ENCODE results near the gene KNCN. TPM values are rescaled to one million over a fixed set of nuclear protein-coding genes. Genes with fewer than 3 reads are reported as not detected.

KNCN gene
- total RNA-seq, 4 donors from 2014 or later: not detected

DNA sequence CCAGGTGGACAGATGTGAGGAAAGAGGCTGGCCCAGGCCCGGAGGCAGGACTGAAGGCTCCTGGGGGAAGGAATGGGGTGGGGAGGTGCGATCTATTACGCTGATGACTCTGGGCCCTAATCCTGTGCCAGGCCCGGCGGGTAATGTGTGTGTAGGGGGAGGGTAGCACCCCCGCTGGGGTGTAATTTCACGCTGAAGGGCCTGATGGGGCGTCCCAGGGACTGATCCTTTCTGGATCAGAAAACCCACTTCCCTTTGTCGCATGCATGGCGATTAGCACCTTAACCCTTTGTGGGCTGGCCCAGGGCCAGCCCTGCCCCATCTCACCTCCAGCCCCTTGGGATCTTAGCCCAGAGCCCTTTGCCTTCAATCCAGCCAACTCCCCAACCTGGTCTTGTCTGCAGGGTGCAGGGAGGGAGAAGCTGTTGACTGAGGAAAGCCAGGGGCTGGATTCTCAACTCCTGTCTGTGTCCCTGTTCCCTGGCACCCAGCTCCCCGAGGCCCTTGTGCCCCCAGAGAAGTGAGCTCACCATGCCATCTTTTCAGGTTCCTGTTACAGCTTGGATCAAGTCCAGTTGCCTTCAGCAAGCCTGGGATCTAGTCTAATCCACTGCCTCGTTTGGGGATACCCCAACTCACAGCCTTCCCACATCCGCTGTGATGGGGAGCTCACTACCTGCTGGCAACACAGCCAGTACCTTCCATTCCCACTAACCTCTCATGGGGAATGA lies 26.0 kb downstream of the KNCN start:
- WGBS, 2 donors: 58 to 64% methylated on average over 11 to 13 of the region's 13 CpGs
- TF ChIP-seq POLR2A (IDR thresholded peaks at IDR 0.05): no peak
- no peak for TF ChIP-seq EP300 (IDR thresholded peaks at IDR 0.05)
- no peak for TF ChIP-seq CTCF (IDR thresholded peaks at IDR 0.05)
- Histone ChIP-seq H3K36me3 (no peaks in the 10 kb centered on the region), H3K9me3 (no peaks in the 10 kb centered on the region), H3K4me1 (peaks cover 0 to 20% (median 0%) of the 10 kb centered on the region in 4 donors), H3K4me3 (no peak overlapping the region), H3K27me3 (peaks cover 0 to 39% of the 10 kb centered on the region in 2 donors), H3K27ac (no peak overlapping the region)
- no peak for DNase-seq (ENCODE audit: low spot score in 2 of 2)

DNA sequence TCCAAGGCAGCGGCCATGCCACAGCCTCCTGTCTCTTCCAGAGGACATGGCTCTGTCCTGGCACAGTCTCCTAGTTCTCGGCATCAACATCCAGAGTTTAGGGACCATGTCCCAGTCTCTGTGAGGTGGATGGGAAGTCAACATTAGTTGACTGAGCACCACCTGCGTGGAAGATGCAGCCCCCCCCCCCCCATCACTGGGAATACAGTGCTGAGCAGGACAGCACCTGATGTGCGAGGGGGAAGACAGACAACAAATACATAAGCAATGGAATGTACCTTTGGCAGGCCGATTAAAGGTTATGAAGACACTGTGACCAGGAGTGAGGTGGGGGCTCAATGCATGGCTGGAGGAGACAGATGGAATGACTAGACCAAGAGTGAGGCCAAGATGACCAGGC lies 26.6 kb downstream of the KNCN start:
- peaks cover 0 to 34% of the 10 kb centered on the region in 2 donors for H3K27me3 ChIP-seq
- H3K9me3 ChIP-seq: no peaks in the 10 kb centered on the region
- peaks cover 0 to 20% (median 0%) of the 10 kb centered on the region in 4 donors for H3K4me1 ChIP-seq
- no peak for DNase-seq (ENCODE audit: low spot score in 2 of 2)
- H3K36me3 ChIP-seq: no peaks in the 10 kb centered on the region
- no peak overlapping the region for H3K27ac ChIP-seq
- H3K4me3 ChIP-seq: no peak overlapping the region
- TF ChIP-seq CTCF (IDR thresholded peaks at IDR 0.05) (no peak), EP300 (IDR thresholded peaks at IDR 0.05) (no peak), POLR2A (IDR thresholded peaks at IDR 0.05) (no peak)
- WGBS, 2 donors: 82 to 85% methylated on average over 5 of the region's 5 CpGs

- H3K27ac ChIP-seq: no peak overlapping the region
- H3K36me3 ChIP-seq: no peaks in the 10 kb centered on the region
- H3K4me1 ChIP-seq: peaks cover 0 to 20% (median 0%) of the 10 kb centered on the region in 4 donors
- 88 to 92% methylated on average over 11 of the region's 11 CpGs for WGBS, 2 donors
- peaks cover 0 to 29% of the 10 kb centered on the region in 2 donors for H3K27me3 ChIP-seq
- TF ChIP-seq CTCF (IDR thresholded peaks at IDR 0.05) (no peak), EP300 (IDR thresholded peaks at IDR 0.05) (no peak), POLR2A (IDR thresholded peaks at IDR 0.05) (no peak)
- no peak for DNase-seq (ENCODE audit: low spot score in 2 of 2)
- H3K4me3 ChIP-seq: no peak overlapping the region
- no peaks in the 10 kb centered on the region for H3K9me3 ChIP-seq
Observed at GRCh38 chr1:46523496-46524353, 27.7 kb downstream of the KNCN start.

DNA sequence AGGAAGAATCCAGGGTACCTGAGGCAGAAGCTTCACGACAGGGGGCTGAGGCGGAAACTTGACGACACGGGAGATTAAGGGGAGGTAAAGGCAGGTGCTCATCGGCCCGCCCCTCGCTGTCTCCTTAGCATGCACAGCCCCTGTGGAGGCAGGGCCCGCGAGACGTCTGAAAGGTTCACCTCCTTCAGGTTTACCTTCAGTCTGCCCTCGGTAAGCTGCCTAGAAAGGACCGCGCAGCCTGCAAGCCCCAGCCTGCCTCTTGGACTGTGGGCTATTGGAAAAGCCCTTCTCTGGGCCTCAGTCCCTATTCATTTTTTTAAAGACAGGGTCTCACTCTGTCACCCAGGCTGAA lies 28.5 kb downstream of the KNCN start:
- Histone ChIP-seq H3K4me1 (peaks cover 0 to 14% (median 0%) of the 10 kb centered on the region in 4 donors), H3K9me3 (no peaks in the 10 kb centered on the region), H3K36me3 (no peaks in the 10 kb centered on the region), H3K27ac (no peak overlapping the region), H3K4me3 (no peak overlapping the region), H3K27me3 (peaks cover 0 to 32% of the 10 kb centered on the region in 2 donors)
- TF ChIP-seq EP300 (IDR thresholded peaks at IDR 0.05): no peak
- TF ChIP-seq CTCF (IDR thresholded peaks at IDR 0.05): no peak
- no peak for TF ChIP-seq POLR2A (IDR thresholded peaks at IDR 0.05)
- 61 to 74% methylated on average over 11 to 13 of the region's 13 CpGs for WGBS, 2 donors
- no peak for DNase-seq (ENCODE audit: low spot score in 2 of 2)
